ENCODE results near the gene BCL2L13. TPM values are rescaled to one million over a fixed set of nuclear protein-coding genes. Genes with fewer than 3 reads are reported as not detected.

The BCL2L13 gene
- total RNA-seq, 1 donor from 2014 or later, result 48.4 TPM

- Histone ChIP-seq H3K4me3 (ENCODE audit: low read depth, low read length) (no peak overlapping the region), H3K36me3 (ENCODE audit: control insufficient read depth, insufficient read depth, low read length) (peaks cover 6% of the 10 kb centered on the region), H3K27me3 (ENCODE audit: control insufficient read depth, insufficient read depth, low read length) (no peaks in the 10 kb centered on the region)
- no peak for FAIRE-seq
- DNase-seq (ENCODE audit: low read depth), result no peak
- no peak for TF ChIP-seq CTCF (IDR thresholded peaks at IDR 0.05; ENCODE audit: insufficient read depth, low read length, severe bottlenecking)
Observed at GRCh38 chr22:17733466-17733865, 94.9 kb downstream of the BCL2L13 start.

- no peak for FAIRE-seq
- DNase-seq (ENCODE audit: low read depth), result no peak
- Histone ChIP-seq H3K4me3 (ENCODE audit: low read depth, low read length) (no peak overlapping the region), H3K27me3 (ENCODE audit: control insufficient read depth, insufficient read depth, low read length) (no peaks in the 10 kb centered on the region), H3K36me3 (ENCODE audit: control insufficient read depth, insufficient read depth, low read length) (peaks cover 10% of the 10 kb centered on the region)
- no peak for TF ChIP-seq CTCF (IDR thresholded peaks at IDR 0.05; ENCODE audit: insufficient read depth, low read length, severe bottlenecking)
Observed at GRCh38 chr22:17734187-17734586, 95.6 kb downstream of the BCL2L13 start.

GRCh38 chr22:17738386-17739128, 100.0 kb downstream of the BCL2L13 start:
- peak; percentile 13 for FAIRE-seq
- Histone ChIP-seq H3K4me3 (ENCODE audit: low read depth, low read length) (no peak overlapping the region), H3K27me3 (ENCODE audit: control insufficient read depth, insufficient read depth, low read length) (no peaks in the 10 kb centered on the region), H3K36me3 (ENCODE audit: control insufficient read depth, insufficient read depth, low read length) (peaks cover 5% of the 10 kb centered on the region)
- no peak for DNase-seq (ENCODE audit: low read depth)
- TF ChIP-seq CTCF (IDR thresholded peaks at IDR 0.05; ENCODE audit: insufficient read depth, low read length, severe bottlenecking), result no peak

GRCh38 chr22:17739196-17739975, 100.8 kb downstream of the BCL2L13 start:
- no peak overlapping the region for H3K4me3 ChIP-seq (ENCODE audit: low read depth, low read length)
- no peak for TF ChIP-seq CTCF (IDR thresholded peaks at IDR 0.05; ENCODE audit: insufficient read depth, low read length, severe bottlenecking)
- FAIRE-seq, result no peak
- H3K36me3 ChIP-seq (ENCODE audit: control insufficient read depth, insufficient read depth, low read length), result peaks cover 5% of the 10 kb centered on the region
- DNase-seq (ENCODE audit: low read depth), result no peak
- no peaks in the 10 kb centered on the region for H3K27me3 ChIP-seq (ENCODE audit: control insufficient read depth, insufficient read depth, low read length)

- DNase-seq (ENCODE audit: low read depth), result no peak
- no peak for FAIRE-seq
- Histone ChIP-seq H3K4me3 (ENCODE audit: low read depth, low read length) (no peak overlapping the region), H3K36me3 (ENCODE audit: control insufficient read depth, insufficient read depth, low read length) (peaks cover 5% of the 10 kb centered on the region), H3K27me3 (ENCODE audit: control insufficient read depth, insufficient read depth, low read length) (no peaks in the 10 kb centered on the region)
- no peak for TF ChIP-seq CTCF (IDR thresholded peaks at IDR 0.05; ENCODE audit: insufficient read depth, low read length, severe bottlenecking)
Observed at GRCh38 chr22:17741866-17742526, 103.4 kb downstream of the BCL2L13 start.
